ENCODE measurements around the gene GPR75. TPM values are rescaled to one million over a fixed set of nuclear protein-coding genes. Genes with fewer than 3 reads are reported as not detected.
A peak's percentile ranks its signal among the peaks of the same experiment; 100 is the strongest.
"Not testable (repeated sequence)": the region's sequence is repeated elsewhere in the genome, so short reads cannot be mapped to it uniquely, and the experiment has no call there.

Gene GPR75
- total RNA-seq, 6 experiments from 2014 or later: 1.1 to 3.3 (median 1.4) TPM

GRCh38 chr2:53842891-53843290 lies 16.9 kb downstream of the GPR75 start:
- Histone ChIP-seq H3K9me3 (no peaks in the 10 kb centered on the region), H3K27ac (no peak overlapping the region), H3K27me3 (no peaks in the 10 kb centered on the region), H3K4me1 (no peaks in the 10 kb centered on the region), H3K36me3 (no peaks in the 10 kb centered on the region), H3K4me3 (no peak overlapping the region)
- 59% methylated on average over 3 of the region's 3 CpGs for WGBS (ENCODE audit: insufficient coverage, low coverage, low lambda C conversion rate, missing lambda C conversion rate)
- TF ChIP-seq POLR2A (IDR thresholded peaks at IDR 0.05) (no peak), CTCF (IDR thresholded peaks at IDR 0.05) (no peak)
- ATAC-seq: no peak
- DNase-seq: no peak
- intact Hi-C loops (cut with DNase I): no loop called here

GRCh38 chr2:53841651-53842050 lies 18.1 kb downstream of the GPR75 start:
- intact Hi-C loops (cut with DNase I); DNase-seq; ATAC-seq: not testable (repeated sequence)

GRCh38 chr2:53840580-53840979 lies 19.2 kb downstream of the GPR75 start:
- no peaks in the 10 kb centered on the region for H3K36me3 ChIP-seq
- H3K4me3 ChIP-seq: no peak overlapping the region
- no peaks in the 10 kb centered on the region for H3K27me3 ChIP-seq
- DNase-seq: no peak
- 80% methylated on average over 1 of the region's 1 CpG for WGBS (ENCODE audit: insufficient coverage, low coverage, low lambda C conversion rate, missing lambda C conversion rate)
- H3K4me1 ChIP-seq: no peaks in the 10 kb centered on the region
- TF ChIP-seq POLR2A (IDR thresholded peaks at IDR 0.05) (no peak), CTCF (IDR thresholded peaks at IDR 0.05) (no peak)
- H3K9me3 ChIP-seq: no peaks in the 10 kb centered on the region
- ATAC-seq: no peak
- intact Hi-C loops (cut with DNase I): no loop called here
- no peak overlapping the region for H3K27ac ChIP-seq

More at GRCh38 chr2:53841651-53842050, 18.1 kb downstream of the GPR75 start:
- H3K4me1 ChIP-seq, H3K27me3 ChIP-seq, H3K27ac ChIP-seq, H3K4me3 ChIP-seq, H3K36me3 ChIP-seq, H3K9me3 ChIP-seq: not testable (repeated sequence)
- WGBS (ENCODE audit: insufficient coverage, low coverage, low lambda C conversion rate, missing lambda C conversion rate): 82% methylated on average over 7 of the region's 7 CpGs

- DNase-seq; intact Hi-C loops (cut with DNase I); H3K4me3 ChIP-seq; H3K36me3 ChIP-seq; ATAC-seq; H3K27me3 ChIP-seq; H3K9me3 ChIP-seq: not testable (repeated sequence)
- Histone ChIP-seq H3K27ac (peak overlapping the region in 2 of 3 donors; percentile 75 to 87), H3K4me1 (peaks cover 0 to 45% (median 19%) of the 10 kb centered on the region in 4 donors)
- WGBS (ENCODE audit: insufficient coverage, low coverage, low lambda C conversion rate, missing lambda C conversion rate): 91% methylated on average over 4 of the region's 4 CpGs
These were observed 29.8 kb downstream of the GPR75 start for GRCh38 chr2:53829980-53830290.

- Histone ChIP-seq H3K27me3 (no peaks in the 10 kb centered on the region), H3K4me1 (peaks cover 0 to 45% (median 19%) of the 10 kb centered on the region in 4 donors), H3K27ac (peak overlapping the region in 2 of 3 donors; percentile 75 to 87), H3K4me3 (no peak overlapping the region), H3K9me3 (no peaks in the 10 kb centered on the region), H3K36me3 (peaks cover 0 to 3% (median 0%) of the 10 kb centered on the region in 4 donors)
- intact Hi-C loops (cut with DNase I): no loop called here
- DNase-seq: peak; percentile 36 to 84 (median 65)
- TF ChIP-seq POLR2A (IDR thresholded peaks at IDR 0.05) (no peak), CTCF (IDR thresholded peaks at IDR 0.05) (no peak)
- ATAC-seq: peak; percentile 67 to 86 (median 75)
- WGBS (ENCODE audit: insufficient coverage, low coverage, low lambda C conversion rate, missing lambda C conversion rate): 53% methylated on average over 9 of the region's 11 CpGs
These were observed 30.3 kb downstream of the GPR75 start for GRCh38 chr2:53829273-53829979.
